D721Med (cell line): ENCODE data around the gene ISCU.

Experiments used
- DNase-seq: peaks from one replicate; pipeline ENCODE4 v3.0.0; 2011; ENCODE audit warnings: low spot score; ENCODE audit not compliant: insufficient read length
- FAIRE-seq: peaks from 2 replicates; lab custom pipeline; 2011; peaks lifted over from hg19 to GRCh38; lab: Jason Lieb, UNC
- CTCF ChIP-seq: IDR thresholded peaks from 2 replicates; pipeline ENCODE4 v1.5.1; 2012; ENCODE audit warnings: mild to moderate bottlenecking, control low read depth; ENCODE audit not compliant: insufficient read depth; ENCODE audit errors: missing control alignments

The ISCU gene

GRCh38 chr12:108578264-108578663, 15.9 kb downstream of the ISCU start:
- TF ChIP-seq CTCF: no peak
- DNase-seq (no peak), FAIRE-seq (no peak)

DNA sequence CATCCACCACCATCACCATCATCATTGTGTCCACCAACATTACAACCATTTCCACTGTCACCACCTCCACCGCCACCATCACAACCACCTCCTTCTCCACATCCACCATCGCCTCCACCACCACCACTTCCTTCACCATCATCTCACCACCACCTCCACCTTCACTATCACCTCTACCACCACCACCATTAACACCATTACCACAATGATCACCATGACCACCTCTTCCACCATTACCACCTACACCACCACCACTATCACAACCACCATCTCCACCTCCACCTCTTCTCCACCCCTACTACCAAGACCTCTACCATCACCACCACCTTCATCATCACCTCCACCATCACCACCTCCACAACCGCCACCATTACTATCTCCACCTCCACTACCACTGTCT, 16.4 kb downstream of the ISCU start:
- no peak for FAIRE-seq
- TF ChIP-seq CTCF: no peak
- DNase-seq: no peak

DNA sequence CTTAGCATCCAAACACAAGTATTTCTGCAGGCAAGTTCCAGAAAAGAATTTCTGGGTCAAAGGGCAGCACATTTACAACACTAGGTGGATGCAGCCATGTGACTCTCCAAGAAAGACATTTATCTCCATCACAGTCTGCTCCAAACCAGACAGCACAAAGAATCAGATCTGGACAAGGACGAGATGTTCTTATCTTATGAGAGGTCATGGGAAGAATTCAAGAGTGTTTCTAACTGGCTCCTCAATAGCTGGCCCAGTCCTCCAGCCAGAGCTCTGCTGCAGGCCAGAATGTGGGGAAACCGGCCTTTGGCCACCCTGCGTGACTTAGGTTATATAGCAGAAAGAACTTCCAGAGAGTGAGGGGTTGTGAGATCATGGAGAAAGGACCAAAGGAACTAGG, 18.1 kb downstream of the ISCU start:
- FAIRE-seq (no peak), DNase-seq (no peak)
- no peak for TF ChIP-seq CTCF

DNA sequence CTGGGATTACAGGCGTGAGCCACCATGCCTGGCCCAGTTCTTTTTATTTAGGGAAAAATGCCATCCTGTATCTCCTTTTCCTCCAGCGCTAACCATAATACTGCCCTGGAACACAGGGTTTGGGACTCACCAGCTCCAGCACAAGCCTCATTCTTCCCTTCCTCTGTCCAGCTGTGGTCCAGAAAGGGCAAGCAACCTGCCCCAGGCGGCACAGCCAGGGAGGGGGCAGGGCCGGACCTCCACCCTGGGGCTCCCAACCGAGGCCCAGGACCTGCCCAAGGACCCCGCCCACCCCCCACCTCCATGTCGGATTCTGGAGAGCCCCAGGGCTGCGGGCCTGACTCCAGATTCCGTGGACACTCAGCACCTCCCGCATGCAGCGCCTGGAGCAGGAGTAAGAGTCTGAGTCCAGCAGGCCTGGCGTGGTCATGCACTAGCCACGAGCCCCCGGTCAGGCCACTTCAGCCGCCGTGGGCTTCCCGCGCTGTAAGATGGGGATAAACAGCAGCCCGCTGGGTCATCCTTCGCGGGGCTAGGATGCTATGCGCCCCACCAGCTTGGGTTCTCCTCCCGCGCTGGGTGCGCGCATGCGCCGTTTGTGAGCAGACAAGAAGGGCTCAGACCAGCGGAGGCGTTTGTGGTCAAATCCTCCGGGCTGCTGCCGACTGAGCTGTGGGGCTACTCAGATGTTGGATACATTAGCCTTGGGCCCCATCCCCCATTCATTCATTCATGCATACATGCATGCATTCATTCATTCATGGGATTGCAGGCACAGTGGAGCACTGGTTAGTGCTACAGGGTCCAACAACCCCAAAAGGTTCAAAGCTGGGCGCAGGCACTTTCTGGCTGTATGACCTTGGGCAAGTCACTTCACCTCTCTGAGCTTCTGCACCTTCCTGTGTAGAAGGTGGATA, 19.2 kb downstream of the ISCU start:
- DNase-seq: no peak
- no peak for FAIRE-seq
- TF ChIP-seq CTCF: no peak

- DNase-seq: no peak
- FAIRE-seq: no peak
- TF ChIP-seq CTCF: no peak
Observed at GRCh38 chr12:108582509-108582908, 20.1 kb downstream of the ISCU start.

DNA sequence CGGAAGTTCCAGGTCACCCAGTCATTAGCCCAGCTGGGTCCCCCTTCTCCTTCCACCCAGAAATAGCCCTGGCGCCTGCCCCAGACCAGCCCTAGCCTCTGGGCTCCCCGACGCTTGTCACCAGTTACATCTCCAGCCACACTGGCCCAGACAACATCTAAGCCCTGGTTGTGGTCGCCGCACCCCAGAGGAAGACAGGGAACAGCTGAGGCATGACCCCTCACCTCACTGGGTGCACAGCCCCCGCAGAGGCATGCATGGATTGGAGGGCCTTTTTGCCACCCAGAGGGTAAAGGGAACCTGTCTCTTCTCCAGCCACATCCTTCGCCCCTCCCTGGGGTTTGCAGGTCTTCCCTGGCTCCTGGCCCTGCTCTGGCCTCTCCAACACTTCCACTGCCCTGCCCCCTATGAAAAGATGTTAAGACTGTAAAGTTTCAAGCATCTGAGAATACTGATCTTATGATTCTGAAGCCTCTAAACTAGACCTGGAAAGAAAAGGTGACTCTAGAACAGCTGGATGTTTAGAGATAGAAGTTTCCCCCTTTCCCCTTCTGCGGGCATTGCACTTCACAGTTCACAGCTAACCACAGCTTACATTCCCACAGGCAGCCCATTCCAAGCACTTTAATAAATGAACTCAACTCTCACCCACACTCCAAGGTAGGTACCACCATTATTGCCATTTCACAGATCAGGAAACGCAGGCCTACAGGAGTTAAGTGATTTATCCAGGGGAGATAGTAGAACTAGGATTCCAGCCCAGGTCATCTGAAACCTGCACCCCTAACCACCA, 20.8 kb downstream of the ISCU start:
- no peak for TF ChIP-seq CTCF
- DNase-seq: no peak
- no peak for FAIRE-seq

DNA sequence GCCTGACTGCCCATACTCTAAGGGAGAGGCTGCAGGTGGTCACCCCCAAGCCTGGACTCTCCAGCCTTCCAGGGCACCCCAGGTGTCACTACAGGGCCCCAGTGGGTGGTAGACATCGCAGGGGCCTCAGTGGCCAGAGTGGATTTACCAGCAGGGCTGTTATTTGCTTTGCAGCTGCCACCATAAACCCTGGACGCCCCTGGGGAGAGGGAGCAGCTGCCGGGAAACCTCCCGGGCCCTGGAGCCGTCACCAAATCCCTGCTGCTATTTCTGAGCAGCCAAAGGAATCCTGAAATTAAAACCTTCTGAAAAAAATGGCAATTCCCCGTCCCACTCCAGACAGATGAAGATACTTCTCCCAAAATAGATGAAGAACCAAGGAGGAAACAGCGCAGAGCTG, 21.6 kb downstream of the ISCU start:
- peak; percentile 79 for DNase-seq
- no peak for FAIRE-seq

More for the DNA sequence above, 21.6 kb downstream of the ISCU start:
- TF ChIP-seq CTCF: no peak
